Prostate gland (tissue), 2 donors: ENCODE results near the gene ANKFY1.

Experiments
- CTCF ChIP-seq, 4 experiments: fragments of 200-600 bp in 2 of 4; fragments of 450-650 bp in 2 of 4; sonication (generic) in 2 of 4; IDR thresholded peaks; 1 replicate in 3 of 4; 2 replicates in 1 of 4; pipeline ENCODE4 v1.5.1; 2016 to 2019; ENCODE audit warnings: antibody characterized with exemption in 4 of 4, mild to moderate bottlenecking in 2 of 4, moderate library complexity in 2 of 4
- POLR2AphosphoS5 ChIP-seq: sonication (generic); formaldehyde crosslinking; IDR thresholded peaks from one replicate; pipeline ENCODE4 v1.6.1; 2017; ENCODE audit warnings: antibody characterized with exemption

GRCh38 chr17:4152471-4152870, 111.3 kb downstream of the ANKFY1 start:
- TF ChIP-seq CTCF (IDR thresholded peaks at IDR 0.05): no peak
- no peak for TF ChIP-seq POLR2AphosphoS5
